ENCODE measurements around the gene PCGF2. TPM values are rescaled to one million over a fixed set of nuclear protein-coding genes. Genes with fewer than 3 reads are reported as not detected.
A peak's percentile ranks its signal among the peaks of the same experiment; 100 is the strongest.

The PCGF2 gene
- total RNA-seq, 2 experiments from 2014 or later, result 2.6 to 3.3 TPM

DNA sequence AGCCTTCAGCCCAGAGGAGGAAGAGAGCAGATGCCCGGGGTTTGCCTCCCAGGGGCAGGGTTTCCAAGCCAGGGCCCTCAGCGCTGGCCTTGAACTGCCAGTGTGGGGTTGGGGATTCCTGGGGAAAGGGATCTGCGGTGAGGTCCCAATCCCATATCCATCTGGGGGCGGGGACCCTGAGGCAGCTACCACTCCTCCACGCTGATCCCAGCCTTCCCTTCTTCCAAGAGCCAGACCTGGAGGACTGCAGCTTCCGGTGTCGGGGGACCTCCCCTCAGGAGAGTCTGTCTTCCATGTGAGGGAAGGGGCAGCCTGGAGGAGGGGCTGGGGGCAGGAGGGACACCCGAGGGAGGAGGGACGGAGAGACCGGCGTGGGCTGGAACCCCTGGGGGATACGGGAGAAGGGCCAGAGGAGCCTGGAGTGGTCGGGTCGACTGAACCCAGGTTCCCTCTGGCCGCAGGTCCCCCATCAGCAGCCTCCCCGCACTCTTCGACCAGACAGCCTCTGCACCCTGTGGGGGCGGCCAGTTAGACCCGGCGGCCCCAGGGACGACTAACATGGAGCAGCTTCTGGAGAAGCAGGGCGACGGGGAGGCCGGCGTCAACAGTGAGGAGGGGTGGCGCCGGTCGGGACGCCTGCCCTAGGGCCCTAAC is 28.7 kb downstream of the PCGF2 start:
- DNase-seq, result no peak
- peak overlapping the region; percentile 35 for H3K27ac Mint-ChIP-seq
- no peaks in the 10 kb centered on the region for H3K9me3 Mint-ChIP-seq
- H3K36me3 Mint-ChIP-seq (ENCODE audit: low read depth), result peaks cover 62% of the 10 kb centered on the region
- POLR2A ChIA-PET, result interaction anchor here (4.6 to 16.6 kb wide), 2 partner anchors 9 to 15 kb away, joined by 42 to 419 read pairs; partner anchors contain the start of gene MLLT6
- CTCF ChIA-PET, result interaction anchor here (0.9 to 1.8 kb wide), 4 partner anchors 9 to 42 kb away, joined by 4 to 16 read pairs (median 8); no protein-coding TSS in a partner anchor
- H3K27me3 Mint-ChIP-seq, result no peaks in the 10 kb centered on the region
- H3K4me1 Mint-ChIP-seq, result peaks cover 20% of the 10 kb centered on the region
- no peak overlapping the region for H3K4me3 Mint-ChIP-seq

DNA sequence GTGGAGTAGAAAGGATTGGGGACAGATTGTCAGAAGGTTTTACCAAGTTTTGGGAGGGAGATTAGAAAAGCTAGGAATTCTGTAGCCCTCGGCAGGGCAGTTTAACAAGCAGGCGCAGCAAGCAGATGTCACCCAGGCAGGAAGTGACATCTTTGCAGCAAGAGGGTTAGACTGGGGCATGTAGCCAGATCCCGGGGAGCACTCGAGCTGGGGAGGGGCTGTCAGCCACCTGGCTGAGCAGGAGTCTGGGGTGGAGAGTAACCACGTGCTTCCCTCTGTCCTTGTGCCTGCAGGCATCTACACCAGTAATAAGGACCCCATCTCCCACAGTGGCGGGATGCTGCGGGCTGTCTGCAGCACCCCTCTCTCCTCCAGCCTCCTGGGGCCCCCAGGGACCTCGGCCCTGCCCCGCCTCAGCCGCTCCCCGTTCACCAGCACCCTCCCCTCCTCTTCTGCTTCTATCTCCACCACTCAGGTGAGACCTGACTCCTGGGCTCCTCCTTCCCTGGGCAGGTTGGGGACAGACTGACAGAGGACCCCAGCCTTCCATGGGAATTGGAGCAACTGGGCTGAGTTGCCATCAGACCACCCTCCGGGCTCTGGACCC is 30.9 kb downstream of the PCGF2 start:
- ChIA-PET POLR2A (interaction anchor here (1.4 to 16.6 kb wide), 4 partner anchors 11 to 43 kb away, joined by 3 to 419 read pairs (median 24); partner anchors contain the start of genes MLLT6 and PSMB3), CTCF (interaction anchor here (1.6 kb wide), 1 partner anchor 11 kb away, joined by 4 read pairs; no protein-coding TSS in a partner anchor)
- Mint-ChIP-seq H3K27me3 (no peaks in the 10 kb centered on the region), H3K36me3 (ENCODE audit: low read depth) (peaks cover 63% of the 10 kb centered on the region), H3K4me1 (peaks cover 29% of the 10 kb centered on the region), H3K27ac (no peak overlapping the region), H3K9me3 (no peaks in the 10 kb centered on the region), H3K4me3 (no peak overlapping the region)
- no peak for DNase-seq

DNA sequence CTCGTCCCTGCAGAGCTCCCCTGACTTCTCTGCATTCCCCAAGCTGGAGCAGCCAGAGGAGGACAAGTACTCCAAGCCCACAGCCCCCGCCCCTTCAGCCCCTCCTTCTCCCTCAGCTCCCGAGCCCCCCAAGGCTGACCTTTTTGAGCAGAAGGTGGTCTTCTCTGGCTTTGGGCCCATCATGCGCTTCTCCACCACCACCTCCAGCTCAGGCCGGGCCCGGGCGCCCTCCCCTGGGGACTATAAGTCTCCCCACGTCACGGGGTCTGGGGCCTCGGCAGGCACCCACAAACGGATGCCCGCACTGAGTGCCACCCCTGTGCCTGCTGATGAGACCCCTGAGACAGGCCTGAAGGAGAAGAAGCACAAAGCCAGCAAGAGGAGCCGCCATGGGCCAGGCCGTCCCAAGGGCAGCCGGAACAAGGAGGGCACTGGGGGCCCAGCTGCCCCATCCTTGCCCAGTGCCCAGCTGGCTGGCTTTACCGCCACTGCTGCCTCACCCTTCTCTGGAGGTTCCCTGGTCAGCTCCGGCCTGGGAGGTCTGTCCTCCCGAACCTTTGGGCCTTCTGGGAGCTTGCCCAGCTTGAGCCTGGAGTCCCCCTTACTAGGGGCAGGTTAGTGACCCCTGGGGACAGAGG is 31.6 kb downstream of the PCGF2 start:
- CTCF ChIA-PET, result interaction anchor here (1.4 to 1.6 kb wide), 2 partner anchors 10 to 12 kb away, joined by 4 read pairs; no protein-coding TSS in a partner anchor
- Mint-ChIP-seq H3K9me3 (no peaks in the 10 kb centered on the region), H3K4me3 (no peak overlapping the region), H3K27ac (no peak overlapping the region), H3K27me3 (no peaks in the 10 kb centered on the region), H3K36me3 (ENCODE audit: low read depth) (peaks cover 65% of the 10 kb centered on the region), H3K4me1 (peaks cover 34% of the 10 kb centered on the region)
- no peak for DNase-seq
- POLR2A ChIA-PET, result interaction anchor here (2.2 to 16.6 kb wide), 3 partner anchors 12 to 36 kb away, joined by 5 to 419 read pairs (median 42); partner anchors contain the start of genes MLLT6 and PSMB3

DNA sequence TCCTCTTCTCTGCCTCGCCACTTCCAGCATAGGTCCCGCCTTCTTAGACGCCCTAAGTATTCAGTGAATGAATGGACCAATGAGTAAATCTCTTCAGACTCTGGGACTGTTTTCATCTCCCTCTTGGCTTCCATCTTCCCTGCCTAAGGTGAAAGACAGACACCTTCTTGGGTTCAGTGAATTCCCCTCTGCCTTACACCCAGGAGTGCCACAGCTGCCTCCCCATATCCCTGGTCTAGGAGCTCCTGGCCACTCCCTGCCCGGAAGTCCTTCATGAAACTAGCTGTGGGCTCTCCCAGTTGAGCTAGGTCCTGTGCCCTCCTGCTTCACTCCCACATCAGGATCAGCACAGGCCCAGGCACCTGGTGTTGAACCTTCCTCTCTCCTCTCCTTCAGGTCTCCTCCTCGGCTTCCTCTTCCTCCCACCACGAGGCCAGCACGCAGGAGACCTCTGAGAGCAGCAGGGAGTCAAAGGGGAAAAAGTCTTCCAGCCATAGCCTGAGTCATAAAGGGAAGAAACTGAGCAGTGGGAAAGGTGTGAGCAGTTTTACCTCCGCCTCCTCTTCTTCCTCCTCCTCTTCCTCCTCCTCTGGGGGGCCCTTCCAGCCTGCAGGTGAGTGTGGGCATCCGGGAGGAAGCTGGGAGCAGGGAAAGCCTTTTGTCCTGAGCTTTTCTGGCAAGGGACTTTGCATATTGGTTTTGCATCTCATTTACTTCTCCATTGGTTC is 32.8 kb downstream of the PCGF2 start:
- peaks cover 40% of the 10 kb centered on the region for H3K4me1 Mint-ChIP-seq
- CTCF ChIA-PET, result interaction anchor here (1.4 kb wide), 1 partner anchor 13 kb away, joined by 4 read pairs; no protein-coding TSS in a partner anchor
- H3K27me3 Mint-ChIP-seq, result no peaks in the 10 kb centered on the region
- H3K4me3 Mint-ChIP-seq, result no peak overlapping the region
- H3K9me3 Mint-ChIP-seq, result no peaks in the 10 kb centered on the region
- peaks cover 65% of the 10 kb centered on the region for H3K36me3 Mint-ChIP-seq (ENCODE audit: low read depth)
- peak overlapping the region; percentile 61 for H3K27ac Mint-ChIP-seq
- no peak for DNase-seq
- POLR2A ChIA-PET, result interaction anchor here (2.0 to 16.6 kb wide), 4 partner anchors 10 to 37 kb away, joined by 5 to 419 read pairs (median 24); partner anchors contain the start of genes MLLT6 and PSMB3

DNA sequence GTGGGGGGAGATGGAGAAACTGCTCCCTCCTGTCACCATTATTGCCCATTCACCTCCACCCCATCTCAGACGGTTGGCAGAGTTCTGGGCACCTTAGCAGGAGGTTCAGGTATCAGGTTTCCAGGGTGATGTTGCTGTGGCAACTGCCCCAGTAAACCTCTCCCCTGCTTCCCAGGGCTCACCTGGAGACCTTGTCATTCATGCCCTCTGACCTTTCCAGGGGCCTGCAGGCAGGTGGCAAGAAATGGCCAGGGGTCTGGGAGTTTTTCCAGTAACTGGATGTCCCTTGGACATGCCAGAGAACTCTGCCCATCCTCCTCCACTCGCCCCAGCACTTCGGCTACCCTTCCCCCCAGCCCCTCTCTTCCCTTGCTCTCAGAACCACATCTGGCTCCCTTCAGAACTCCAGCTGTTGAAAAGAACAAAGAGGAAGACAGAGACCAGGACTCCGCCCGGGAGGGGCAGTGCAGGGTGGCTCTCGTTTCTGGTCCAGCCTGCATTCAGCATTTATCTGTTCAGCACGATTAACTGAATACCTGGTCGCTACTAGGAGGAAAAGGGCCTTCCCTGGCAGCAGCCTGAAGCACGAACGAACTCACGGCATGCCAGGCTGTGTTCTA is 34.6 kb downstream of the PCGF2 start:
- Mint-ChIP-seq H3K9me3 (no peaks in the 10 kb centered on the region), H3K36me3 (ENCODE audit: low read depth) (peaks cover 72% of the 10 kb centered on the region), H3K4me1 (peaks cover 54% of the 10 kb centered on the region), H3K4me3 (no peak overlapping the region), H3K27me3 (no peaks in the 10 kb centered on the region), H3K27ac (no peak overlapping the region)
- no peak for DNase-seq
- ChIA-PET CTCF (no interaction called here), POLR2A (interaction anchor here (2.0 to 16.6 kb wide), 3 partner anchors 9 to 18 kb away, joined by 6 to 419 read pairs (median 12); partner anchors contain the start of gene MLLT6)

DNA sequence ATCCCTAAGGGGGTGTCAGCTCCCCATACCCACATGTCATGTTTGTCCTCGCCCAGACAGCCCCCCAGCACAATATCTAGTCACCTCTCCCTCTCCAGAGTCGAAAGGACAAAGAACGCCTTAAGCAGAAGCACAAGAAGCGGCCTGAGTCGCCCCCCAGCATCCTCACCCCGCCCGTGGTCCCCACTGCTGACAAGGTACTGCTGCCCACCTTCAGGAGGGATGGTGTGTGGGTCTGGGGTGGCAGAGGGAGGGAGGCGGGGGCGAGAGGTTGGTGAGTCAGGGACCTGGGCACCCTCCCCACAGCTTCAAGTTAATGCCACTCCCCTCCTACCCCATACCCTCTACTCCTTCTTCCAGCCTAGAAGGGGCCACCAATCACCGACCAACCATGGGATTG is 35.5 kb downstream of the PCGF2 start:
- peaks cover 61% of the 10 kb centered on the region for H3K4me1 Mint-ChIP-seq
- ChIA-PET POLR2A (interaction anchor here (2.8 kb wide), 1 partner anchor 15 kb away, joined by 12 read pairs; no protein-coding TSS in a partner anchor), CTCF (no interaction called here)
- no peak overlapping the region for H3K4me3 Mint-ChIP-seq
- H3K27ac Mint-ChIP-seq, result no peak overlapping the region
- no peaks in the 10 kb centered on the region for H3K27me3 Mint-ChIP-seq
- DNase-seq, result no peak
- H3K36me3 Mint-ChIP-seq (ENCODE audit: low read depth), result peaks cover 72% of the 10 kb centered on the region
- H3K9me3 Mint-ChIP-seq, result no peaks in the 10 kb centered on the region

DNA sequence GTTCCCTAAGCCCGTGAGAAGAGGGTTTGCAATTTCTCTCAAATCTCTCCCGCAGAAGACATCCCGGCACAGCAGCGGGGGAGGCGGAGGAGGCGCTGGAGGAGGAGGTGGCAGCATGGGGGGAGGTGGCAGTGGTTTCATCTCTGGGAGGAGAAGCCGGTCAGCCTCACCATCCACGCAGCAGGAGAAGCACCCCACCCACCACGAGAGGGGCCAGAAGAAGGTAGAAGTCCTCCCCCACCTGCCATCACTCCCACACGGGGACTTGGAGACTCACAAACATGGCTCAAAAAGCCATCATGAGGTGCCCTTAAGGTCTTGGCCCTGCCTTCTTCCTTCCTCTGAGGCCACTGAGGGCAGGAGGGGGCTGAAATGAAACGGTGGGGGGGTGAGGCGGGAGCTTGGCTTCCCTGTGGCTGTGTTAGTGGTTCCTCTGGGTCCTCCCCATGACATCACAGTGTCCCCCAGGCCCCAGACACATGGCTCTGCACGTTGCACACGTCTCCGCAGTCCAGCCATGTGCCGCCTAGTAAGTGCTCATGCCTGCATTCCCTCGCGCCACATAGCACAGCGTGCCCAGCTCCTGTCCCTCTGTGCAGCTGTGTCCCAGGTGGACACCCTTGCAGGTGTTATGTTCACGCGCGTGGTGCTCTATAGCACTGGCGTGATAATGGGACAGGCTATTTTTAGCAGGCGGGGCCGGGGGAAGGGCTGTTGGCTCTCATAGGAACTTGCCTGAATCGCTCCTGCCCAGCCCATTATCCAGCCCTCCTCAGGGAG is 36.2 kb downstream of the PCGF2 start:
- DNase-seq, result no peak
- Mint-ChIP-seq H3K4me1 (peaks cover 68% of the 10 kb centered on the region), H3K9me3 (no peaks in the 10 kb centered on the region), H3K36me3 (ENCODE audit: low read depth) (peaks cover 75% of the 10 kb centered on the region), H3K4me3 (no peak overlapping the region), H3K27ac (no peak overlapping the region), H3K27me3 (no peaks in the 10 kb centered on the region)
- ChIA-PET POLR2A (interaction anchor here (2.8 kb wide), 1 partner anchor 16 kb away, joined by 12 read pairs; no protein-coding TSS in a partner anchor), CTCF (no interaction called here)

DNA sequence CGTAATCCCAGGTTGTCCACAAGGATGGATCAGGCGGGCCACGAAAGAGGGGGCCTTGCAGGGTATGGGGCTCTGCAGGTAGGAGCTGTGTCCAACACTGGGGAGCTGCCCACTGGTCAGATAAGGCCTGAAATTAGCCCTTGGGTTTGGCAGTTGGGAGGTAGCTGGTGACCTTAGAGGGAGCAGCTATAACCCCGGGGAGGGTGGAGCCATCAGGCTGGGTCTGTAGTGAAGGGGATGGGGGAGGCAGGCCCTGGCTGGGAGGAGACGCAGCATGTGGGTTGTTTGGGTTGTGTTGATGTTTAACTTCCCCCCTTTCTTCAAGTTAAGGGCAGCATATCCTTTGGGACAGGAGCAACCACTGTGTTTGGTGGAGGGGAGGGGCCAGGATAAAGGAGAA is 37.2 kb downstream of the PCGF2 start:
- Mint-ChIP-seq H3K27me3 (no peaks in the 10 kb centered on the region), H3K27ac (no peak overlapping the region), H3K36me3 (ENCODE audit: low read depth) (peaks cover 77% of the 10 kb centered on the region), H3K9me3 (no peaks in the 10 kb centered on the region), H3K4me1 (peaks cover 73% of the 10 kb centered on the region), H3K4me3 (no peak overlapping the region)
- DNase-seq, result no peak
- ChIA-PET CTCF (interaction anchor here (0.9 to 1.4 kb wide), 3 partner anchors 9 to 34 kb away, joined by 4 to 5 read pairs (median 4); no protein-coding TSS in a partner anchor), POLR2A (interaction anchor here (0.8 to 13.2 kb wide), 4 partner anchors 9 to 25 kb away, joined by 3 to 419 read pairs (median 6); no protein-coding TSS in a partner anchor)

DNA sequence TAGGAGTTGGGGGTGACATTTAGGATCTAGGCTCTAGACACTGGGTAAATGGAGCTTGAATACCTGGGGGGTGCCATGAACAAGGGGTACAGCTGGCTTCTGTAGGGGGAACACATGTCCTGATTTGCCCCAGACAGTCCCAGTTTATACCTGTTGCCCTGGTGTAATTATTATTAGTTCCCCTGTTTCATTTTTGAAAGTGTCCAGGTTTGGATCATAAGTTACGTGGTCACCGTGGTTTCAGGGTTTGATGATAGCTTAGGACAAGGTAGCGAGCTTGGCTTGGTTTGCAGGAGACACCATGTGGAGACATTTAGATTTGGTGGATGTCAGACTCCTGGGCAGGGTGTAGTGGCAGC is 37.6 kb downstream of the PCGF2 start:
- H3K9me3 Mint-ChIP-seq, result no peaks in the 10 kb centered on the region
- no peaks in the 10 kb centered on the region for H3K27me3 Mint-ChIP-seq
- CTCF ChIA-PET, result interaction anchor here (0.9 to 1.4 kb wide), 3 partner anchors 9 to 34 kb away, joined by 4 to 5 read pairs (median 4); no protein-coding TSS in a partner anchor
- POLR2A ChIA-PET, result interaction anchor here (0.8 to 13.2 kb wide), 4 partner anchors 9 to 25 kb away, joined by 3 to 419 read pairs (median 6); no protein-coding TSS in a partner anchor
- H3K4me1 Mint-ChIP-seq, result peaks cover 71% of the 10 kb centered on the region
- no peak overlapping the region for H3K27ac Mint-ChIP-seq
- H3K4me3 Mint-ChIP-seq, result no peak overlapping the region
- peaks cover 76% of the 10 kb centered on the region for H3K36me3 Mint-ChIP-seq (ENCODE audit: low read depth)
- no peak for DNase-seq

DNA sequence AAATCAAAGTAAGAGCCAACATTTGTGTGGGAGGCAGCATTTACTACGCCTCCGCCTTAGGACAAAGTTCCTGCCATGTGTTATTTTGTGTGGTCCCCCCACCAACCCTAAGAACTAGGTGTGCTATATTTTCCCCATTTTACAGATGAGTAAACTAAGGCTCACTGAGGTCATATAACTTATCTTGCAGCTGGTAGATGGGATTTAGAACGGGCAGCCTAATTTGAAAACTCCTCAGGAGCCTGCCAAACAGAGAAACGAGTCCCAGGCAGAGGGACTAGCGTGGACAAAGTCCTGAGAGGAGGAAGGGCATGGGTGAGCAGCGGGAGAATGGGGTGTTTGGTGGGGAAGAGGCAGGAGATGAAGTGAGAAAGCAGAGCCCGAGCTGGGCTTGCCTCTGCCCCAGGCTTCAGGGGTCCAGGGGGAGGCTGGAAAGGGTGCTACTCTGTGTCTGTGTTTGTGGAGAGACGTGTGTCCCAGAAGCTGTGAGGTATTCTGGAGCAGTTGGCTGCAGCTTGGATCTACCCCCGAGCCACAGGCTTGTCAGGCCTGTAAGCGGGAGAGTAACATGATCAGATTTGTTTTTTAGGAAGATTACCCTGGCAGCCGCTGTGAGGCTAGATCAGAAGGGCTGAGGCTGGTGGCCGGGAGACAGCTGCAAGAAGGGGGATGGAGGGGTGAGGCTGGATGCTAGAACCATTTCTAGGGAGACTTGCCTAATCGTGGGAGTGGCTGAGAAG is 38.1 kb downstream of the PCGF2 start:
- ChIA-PET POLR2A (interaction anchor here (0.8 to 13.2 kb wide), 4 partner anchors 8 to 26 kb away, joined by 3 to 419 read pairs (median 6); no protein-coding TSS in a partner anchor), CTCF (interaction anchor here (0.9 to 1.4 kb wide), 4 partner anchors 10 to 33 kb away, joined by 4 to 5 read pairs (median 4); no protein-coding TSS in a partner anchor)
- no peaks in the 10 kb centered on the region for H3K9me3 Mint-ChIP-seq
- no peak for DNase-seq
- peaks cover 70% of the 10 kb centered on the region for H3K36me3 Mint-ChIP-seq (ENCODE audit: low read depth)
- H3K27ac Mint-ChIP-seq, result peak overlapping the region; percentile 40
- no peaks in the 10 kb centered on the region for H3K27me3 Mint-ChIP-seq
- peaks cover 68% of the 10 kb centered on the region for H3K4me1 Mint-ChIP-seq
- no peak overlapping the region for H3K4me3 Mint-ChIP-seq
